Smooth muscle cell of the coronary artery (primary cell): ENCODE measurements around the gene PYM1. TPM values are rescaled to one million over a fixed set of nuclear protein-coding genes. Genes with fewer than 3 reads are reported as not detected.

Source experiments
- total RNA-seq: library from RNA; depleted of rRNA; stranded (reverse); fragments of >200 nt; gene quantifications from 2 replicates; pipeline ENCODE4 v1.2.3, GENCODE V29; 2014; ENCODE audit warnings: low replicate concordance

Gene PYM1
- 17.1 and 37.1 TPM in 2 replicates for total RNA-seq

DNA sequence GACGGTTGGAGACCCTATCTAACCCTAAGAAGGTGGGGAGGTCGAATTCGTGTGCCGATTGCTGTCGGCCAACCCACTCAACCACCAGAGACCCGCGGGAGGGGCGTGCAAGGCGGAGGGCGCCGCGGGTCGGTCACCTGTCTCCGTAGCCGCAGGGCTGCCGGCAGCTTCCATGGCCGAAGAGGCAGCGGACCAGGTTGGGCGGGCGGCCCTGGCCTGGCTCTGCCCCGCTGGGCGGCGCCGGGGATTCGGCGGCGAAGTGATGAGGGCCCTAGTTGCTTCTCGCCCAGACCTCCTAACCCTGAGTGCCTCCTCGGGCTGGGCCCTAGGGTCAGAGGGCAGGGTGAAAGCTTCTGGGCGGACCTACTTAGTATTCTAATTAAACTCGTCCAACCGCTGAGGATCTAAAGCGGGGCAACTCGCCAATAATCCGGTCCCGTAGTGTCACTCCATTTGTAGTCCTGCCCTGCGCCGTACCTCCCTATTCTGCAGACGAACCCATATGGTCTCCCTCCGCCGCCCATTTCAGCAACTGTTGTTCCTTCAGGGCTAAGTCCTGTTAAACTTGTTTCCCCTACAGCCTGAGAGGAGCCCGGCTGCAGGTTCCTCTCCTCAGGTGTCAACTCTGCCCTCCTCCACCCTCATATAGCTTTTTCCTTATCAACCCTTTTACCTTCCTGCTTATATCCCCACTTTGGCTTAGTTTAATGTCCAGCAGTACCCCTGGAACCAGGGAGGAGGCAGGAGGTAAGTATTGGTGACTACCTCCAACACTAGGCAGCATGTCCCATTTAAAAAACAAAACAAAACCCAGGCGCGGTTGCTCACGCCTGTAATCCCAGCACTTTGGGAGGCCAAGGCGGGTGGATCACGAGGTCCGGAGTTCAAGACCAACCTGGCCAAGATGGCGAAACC, at the start of gene PYM1:
Gene PYM1, minus strand, starts transcription at position 307 of the 915 bp plus-strand sequence. Its CDS starts 133 bp downstream, at position 174.

GRCh38 chr12:55973599-55974307, 46.1 kb upstream of the PYM1 start, which contains the start of gene RAB5B:
Gene RAB5B (plus strand): TSS chr12:55974078. CDS start chr12:55986961, 12,883 bp downstream.

GRCh38 chr12:55966408-55967281, 39.0 kb upstream of the PYM1 start, which contains the start of gene CDK2:
Gene CDK2 (plus strand): TSS chr12:55966830. CDS start chr12:55967009, 179 bp downstream.

DNA sequence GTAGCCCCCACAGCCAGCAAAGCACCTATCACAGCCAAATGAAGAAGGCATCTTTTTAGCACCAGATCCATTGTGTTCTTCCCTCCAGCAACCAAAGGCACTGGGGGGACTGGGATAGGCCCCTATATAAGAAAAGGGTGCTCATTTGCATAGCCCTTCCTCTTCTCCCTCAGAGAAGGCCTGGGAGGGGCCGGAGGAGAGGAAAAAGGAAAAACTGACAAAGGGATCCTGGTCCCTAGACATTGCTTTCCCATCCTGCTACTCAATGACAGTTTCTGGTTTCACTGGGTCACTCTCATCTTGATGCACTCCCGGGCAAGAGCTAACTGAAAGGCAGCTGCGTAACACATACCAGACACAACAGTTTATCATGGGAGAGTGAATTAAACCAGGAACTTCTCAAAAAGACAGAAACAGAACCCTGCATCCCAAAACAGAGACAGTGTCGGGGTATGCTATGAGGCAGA, 38.3 kb upstream of the PYM1 start, which contains the start of gene PMEL:
Gene PMEL, minus strand, starts transcription at position 102 of the 467 bp plus-strand sequence. Its CDS starts 31 bp downstream, at position 71.

GRCh38 chr12:55930771-55931316, 3.1 kb upstream of the PYM1 start, which contains the start of gene DGKA:
Gene DGKA (plus strand): TSS chr12:55931162. CDS start chr12:55936504, 5,342 bp downstream.

Other genes with a start within 250 kb of the PYM1 start
- 3.8 and 72.7 TPM in 2 replicates for gene ITGA7, start 220.0 kb downstream of the PYM1 start, total RNA-seq
- gene BLOC1S1, start 211.8 kb downstream of the PYM1 start, total RNA-seq: 82.0 and 115 TPM in 2 replicates
- gene RDH5, start 207.5 kb downstream of the PYM1 start, total RNA-seq: 3.8 and 65.1 TPM in 2 replicates
- 2,585 and 6,003 TPM in 2 replicates for gene CD63, start 198.9 kb downstream of the PYM1 start, total RNA-seq
- gene GDF11, start 184.8 kb downstream of the PYM1 start, total RNA-seq: 2.7 and 3.3 TPM in 2 replicates
- gene SARNP, start 110.2 kb downstream of the PYM1 start, total RNA-seq: 32.2 and 105 TPM in 2 replicates
- gene ORMDL2, start 109.9 kb downstream of the PYM1 start, total RNA-seq: 31.8 and 41.1 TPM in 2 replicates
- 46.2 and 60.6 TPM in 2 replicates for gene DNAJC14, start 98.3 kb downstream of the PYM1 start, total RNA-seq
- gene MMP19, start 85.0 kb downstream of the PYM1 start, total RNA-seq: 4.0 and 12.0 TPM in 2 replicates
- gene DGKA, start 3.3 kb upstream of the PYM1 start, total RNA-seq: 34.4 and 52.2 TPM in 2 replicates
- 0.23 and 0.90 TPM in 2 replicates for gene PMEL, start 38.1 kb upstream of the PYM1 start, total RNA-seq
- 2.9 and 18.4 TPM in 2 replicates for gene CDK2, start 38.9 kb upstream of the PYM1 start, total RNA-seq
- gene RAB5B, start 46.2 kb upstream of the PYM1 start, total RNA-seq: 35.0 and 40.1 TPM in 2 replicates
- 8.3 and 11.9 TPM in 2 replicates for gene SUOX, start 69.4 kb upstream of the PYM1 start, total RNA-seq
- gene IKZF4, start 93.1 kb upstream of the PYM1 start, total RNA-seq: 0.35 and 0.83 TPM in 2 replicates
- 28.5 and 116 TPM in 2 replicates for gene RPS26, start 114.0 kb upstream of the PYM1 start, total RNA-seq
- gene ERBB3, start 152.3 kb upstream of the PYM1 start, total RNA-seq: 0.53 and 0.70 TPM in 2 replicates
- gene PA2G4, start 176.7 kb upstream of the PYM1 start, total RNA-seq: 132 and 135 TPM in 2 replicates
- 4,087 and 6,384 TPM in 2 replicates for gene RPL41, start 188.7 kb upstream of the PYM1 start, total RNA-seq
- 4.7 and 5.7 TPM in 2 replicates for gene ZC3H10, start 190.4 kb upstream of the PYM1 start, total RNA-seq
- gene ESYT1, start 200.4 kb upstream of the PYM1 start, total RNA-seq: 173 and 204 TPM in 2 replicates
- 104 and 107 TPM in 2 replicates for gene MYL6B, start 224.7 kb upstream of the PYM1 start, total RNA-seq
- 3,250 and 5,170 TPM in 2 replicates for gene MYL6, start 230.5 kb upstream of the PYM1 start, total RNA-seq